Superior temporal gyrus (tissue), 1 donor: ENCODE measurements around the gene TNFSF11.

ENCODE experiments used
- DNase-seq: peaks from one replicate; pipeline ENCODE4 v3.0.0-alpha.2; 2016; ENCODE audit errors: extremely low spot score

TNFSF11 gene

DNA sequence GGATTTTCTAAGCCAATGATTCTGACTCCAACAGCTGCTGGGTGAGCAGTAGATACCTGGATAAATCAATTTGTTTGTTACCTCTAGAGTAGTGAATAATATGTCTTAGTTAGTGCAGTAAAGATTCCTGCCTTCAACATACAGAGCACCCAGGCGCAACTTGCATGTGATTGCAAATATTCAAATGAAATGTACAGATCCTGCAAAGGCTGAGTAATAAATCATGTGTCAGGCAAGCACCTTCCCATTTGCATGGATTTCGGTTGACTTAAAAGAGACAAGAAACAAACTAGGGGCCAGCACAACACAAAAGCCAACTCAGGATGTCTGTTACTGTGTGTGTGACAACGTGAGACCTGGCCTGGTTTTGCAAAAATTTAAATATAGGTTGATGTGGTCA, 79.7 kb downstream of the TNFSF11 start:
- no peak for DNase-seq

DNA sequence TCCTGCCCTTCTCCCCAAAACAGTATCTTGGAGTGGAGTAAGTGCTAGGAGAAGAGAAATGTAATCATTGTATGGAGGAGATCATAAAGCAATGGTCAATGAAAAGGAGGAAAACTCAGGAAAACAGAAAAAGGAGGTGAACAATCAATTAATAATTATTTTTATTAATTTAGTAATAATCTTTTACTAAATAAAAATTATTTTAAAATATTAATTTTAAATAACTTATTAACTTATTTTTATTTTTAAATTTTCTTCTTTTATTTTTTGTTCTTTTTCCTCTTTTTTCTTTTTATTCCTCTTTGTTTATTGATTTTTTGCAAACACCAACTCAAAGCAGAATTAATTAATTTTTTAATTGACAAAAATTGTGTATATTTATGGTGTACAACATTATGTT, 80.3 kb downstream of the TNFSF11 start:
- no peak for DNase-seq

DNA sequence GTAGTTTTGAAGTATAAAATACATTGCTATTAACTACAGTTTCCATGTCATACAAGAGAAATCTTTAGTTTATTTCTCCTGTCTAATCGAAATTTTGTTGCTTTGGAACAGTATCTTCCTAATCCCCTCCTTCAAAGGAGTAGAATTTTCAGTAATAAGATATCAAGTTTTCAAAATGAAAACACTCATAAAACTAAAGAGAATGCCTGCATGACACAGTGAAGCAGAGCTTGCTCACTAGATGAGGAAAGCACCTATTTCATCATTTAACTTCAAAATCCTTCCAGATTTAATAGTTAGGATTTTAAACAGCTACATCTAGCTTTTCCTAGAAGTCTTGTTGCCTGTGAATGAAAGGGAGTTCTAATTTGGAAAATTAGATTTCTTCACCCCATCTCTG, 80.8 kb downstream of the TNFSF11 start:
- no peak for DNase-seq

DNA sequence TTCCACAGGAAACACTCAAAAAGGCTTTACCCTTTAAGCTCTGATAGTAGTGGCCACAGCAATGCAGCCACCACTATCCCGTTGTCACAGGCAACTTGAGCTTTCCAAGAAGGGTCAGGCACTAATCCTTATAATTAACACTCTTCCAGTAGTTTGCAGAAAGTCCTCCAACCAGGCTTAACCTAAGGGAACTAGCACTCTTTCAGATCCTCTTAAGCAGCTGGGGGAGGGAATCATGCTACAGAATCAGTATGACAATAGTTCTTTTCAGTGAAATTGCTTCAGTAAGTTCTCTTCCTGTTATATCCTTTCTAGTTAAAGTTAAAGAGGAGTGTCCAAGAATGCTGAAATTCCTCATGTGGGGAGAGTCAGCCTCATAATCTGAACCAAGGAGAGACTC, 82.2 kb downstream of the TNFSF11 start:
- DNase-seq = no peak

DNA sequence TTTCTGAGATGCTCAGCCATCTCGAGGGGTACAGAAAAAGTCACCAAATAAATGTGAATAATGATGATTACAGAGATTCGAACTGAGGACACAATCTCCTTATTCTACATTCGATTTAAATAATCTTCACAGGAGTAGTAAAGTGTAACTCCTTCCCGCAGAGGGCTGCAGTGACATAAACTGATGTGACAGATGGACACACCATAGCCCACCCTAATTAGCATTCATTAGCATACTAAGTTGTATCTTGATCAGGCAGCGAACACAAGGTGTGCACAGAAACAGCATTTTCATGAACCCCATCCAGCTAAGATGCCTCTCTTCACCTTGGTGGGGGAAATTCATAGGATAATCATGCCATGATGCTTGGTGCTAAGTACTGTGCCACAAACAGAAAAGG, 83.0 kb downstream of the TNFSF11 start:
- no peak for DNase-seq
